ENCODE measurements around the gene BTNL8. TPM values are rescaled to one million over a fixed set of nuclear protein-coding genes. Genes with fewer than 3 reads are reported as not detected.

Gene BTNL8
- total RNA-seq, 1 donor from 2014 or later: not detected

DNA sequence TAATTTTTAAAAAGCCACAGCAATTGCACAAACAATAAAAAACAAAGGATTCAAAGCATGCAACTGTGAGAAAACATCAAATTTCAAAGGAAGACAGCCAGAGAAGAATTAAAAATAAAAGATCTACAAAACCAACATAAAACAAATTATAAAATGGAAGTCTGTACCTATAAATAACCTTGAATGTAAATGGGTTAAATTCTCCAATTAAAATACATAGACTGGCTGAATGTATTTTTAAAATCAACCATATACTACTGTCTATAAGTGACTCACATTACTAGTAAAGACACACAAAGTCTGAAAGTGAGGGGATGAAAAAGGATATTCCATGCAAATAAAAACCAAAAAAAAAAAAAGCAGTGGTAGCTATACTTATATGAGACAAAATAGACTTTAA is 33.7 kb downstream of the BTNL8 start:
- peaks cover 21% of the 10 kb centered on the region for H3K9me3 Mint-ChIP-seq (ENCODE audit: unreplicated experiment)
- peaks cover 10% of the 10 kb centered on the region for H3K27me3 Mint-ChIP-seq (ENCODE audit: low read depth, unreplicated experiment)
- H3K4me2 ChIP-seq (ENCODE audit: low read length): no peak overlapping the region
- H3K27ac ChIP-seq (ENCODE audit: low read depth, low read length): no peak overlapping the region
- peaks cover 2% of the 10 kb centered on the region for H3K36me3 Mint-ChIP-seq (ENCODE audit: low read depth, unreplicated experiment)
- no peak overlapping the region for H3K9ac ChIP-seq (ENCODE audit: low read length)
- no peak overlapping the region for H3K27ac Mint-ChIP-seq (ENCODE audit: unreplicated experiment)
- no peaks in the 10 kb centered on the region for H3K79me2 ChIP-seq (ENCODE audit: insufficient read depth, low read length)
- no peaks in the 10 kb centered on the region for H3K27me3 ChIP-seq (ENCODE audit: insufficient read depth, low read length)
- H3K4me3 ChIP-seq (ENCODE audit: insufficient read depth, low read depth, low read length): no peak overlapping the region
- no peak overlapping the region for H3K4me3 Mint-ChIP-seq (ENCODE audit: unreplicated experiment)
- DNase-seq (ENCODE audit: low read depth) (no peak), FAIRE-seq (no peak)
- H3K4me1 ChIP-seq (ENCODE audit: insufficient read depth, low read length): no peaks in the 10 kb centered on the region
- no peaks in the 10 kb centered on the region for H3K36me3 ChIP-seq (ENCODE audit: insufficient read depth, low read length)
- H2AFZ ChIP-seq (ENCODE audit: low read depth, low read length): no peak overlapping the region
- no peaks in the 10 kb centered on the region for H3K4me1 Mint-ChIP-seq (ENCODE audit: low read depth, unreplicated experiment)
- TF ChIP-seq, protein P1, sequence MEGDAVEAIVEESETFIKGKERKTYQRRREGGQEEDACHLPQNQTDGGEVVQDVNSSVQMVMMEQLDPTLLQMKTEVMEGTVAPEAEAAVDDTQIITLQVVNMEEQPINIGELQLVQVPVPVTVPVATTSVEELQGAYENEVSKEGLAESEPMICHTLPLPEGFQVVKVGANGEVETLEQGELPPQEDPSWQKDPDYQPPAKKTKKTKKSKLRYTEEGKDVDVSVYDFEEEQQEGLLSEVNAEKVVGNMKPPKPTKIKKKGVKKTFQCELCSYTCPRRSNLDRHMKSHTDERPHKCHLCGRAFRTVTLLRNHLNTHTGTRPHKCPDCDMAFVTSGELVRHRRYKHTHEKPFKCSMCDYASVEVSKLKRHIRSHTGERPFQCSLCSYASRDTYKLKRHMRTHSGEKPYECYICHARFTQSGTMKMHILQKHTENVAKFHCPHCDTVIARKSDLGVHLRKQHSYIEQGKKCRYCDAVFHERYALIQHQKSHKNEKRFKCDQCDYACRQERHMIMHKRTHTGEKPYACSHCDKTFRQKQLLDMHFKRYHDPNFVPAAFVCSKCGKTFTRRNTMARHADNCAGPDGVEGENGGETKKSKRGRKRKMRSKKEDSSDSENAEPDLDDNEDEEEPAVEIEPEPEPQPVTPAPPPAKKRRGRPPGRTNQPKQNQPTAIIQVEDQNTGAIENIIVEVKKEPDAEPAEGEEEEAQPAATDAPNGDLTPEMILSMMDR (IDR thresholded peaks at IDR 0.05; ENCODE audit: insufficient read depth, low read depth, low read length): no peak
- no peak for TF ChIP-seq EZH2 (IDR thresholded peaks at IDR 0.05; ENCODE audit: insufficient read depth, low read length)
- H3K9me3 ChIP-seq (ENCODE audit: insufficient read depth, low read depth, low read length): peaks cover 7% of the 10 kb centered on the region
- no peaks in the 10 kb centered on the region for H4K20me1 ChIP-seq (ENCODE audit: insufficient read depth, low read length)

DNA sequence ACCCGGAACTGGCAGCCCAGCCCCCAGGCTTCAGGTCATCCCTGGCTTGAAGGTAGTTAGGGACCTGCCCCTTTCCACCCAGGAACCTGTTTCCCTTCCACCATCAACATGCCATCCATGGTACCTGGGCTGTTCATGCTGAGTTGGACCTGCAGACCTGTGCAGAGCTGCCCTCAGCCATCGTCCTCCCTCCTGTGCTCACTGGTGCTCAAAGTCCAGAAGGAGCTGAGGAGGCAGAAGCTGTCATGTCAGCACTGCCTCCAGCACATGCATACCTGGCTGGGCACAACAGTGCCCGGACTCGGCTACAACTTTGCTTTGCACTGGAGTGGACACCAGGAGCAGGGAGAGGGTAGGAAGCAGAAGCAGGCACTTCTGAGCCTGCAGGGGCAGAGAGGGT is 36.2 kb downstream of the BTNL8 start:
- peaks cover 5% of the 10 kb centered on the region for H3K27me3 Mint-ChIP-seq (ENCODE audit: low read depth, unreplicated experiment)
- DNase-seq (ENCODE audit: low read depth) (no peak), FAIRE-seq (no peak)
- no peaks in the 10 kb centered on the region for H3K79me2 ChIP-seq (ENCODE audit: insufficient read depth, low read length)
- H2AFZ ChIP-seq (ENCODE audit: low read depth, low read length): no peak overlapping the region
- H3K36me3 ChIP-seq (ENCODE audit: insufficient read depth, low read length): no peaks in the 10 kb centered on the region
- H3K27me3 ChIP-seq (ENCODE audit: insufficient read depth, low read length): no peaks in the 10 kb centered on the region
- H3K36me3 Mint-ChIP-seq (ENCODE audit: low read depth, unreplicated experiment): peaks cover 2% of the 10 kb centered on the region
- no peak overlapping the region for H3K4me3 ChIP-seq (ENCODE audit: insufficient read depth, low read depth, low read length)
- H3K27ac ChIP-seq (ENCODE audit: low read depth, low read length): no peak overlapping the region
- TF ChIP-seq, protein P1 (IDR thresholded peaks at IDR 0.05; ENCODE audit: insufficient read depth, low read depth, low read length): no peak
- TF ChIP-seq EZH2 (IDR thresholded peaks at IDR 0.05; ENCODE audit: insufficient read depth, low read length): no peak
- H3K9me3 ChIP-seq (ENCODE audit: insufficient read depth, low read depth, low read length): peaks cover 7% of the 10 kb centered on the region
- H3K4me3 Mint-ChIP-seq (ENCODE audit: unreplicated experiment): no peak overlapping the region
- H3K4me2 ChIP-seq (ENCODE audit: low read length): no peak overlapping the region
- H4K20me1 ChIP-seq (ENCODE audit: insufficient read depth, low read length): no peaks in the 10 kb centered on the region
- H3K27ac Mint-ChIP-seq (ENCODE audit: unreplicated experiment): no peak overlapping the region
- H3K9me3 Mint-ChIP-seq (ENCODE audit: unreplicated experiment): peaks cover 23% of the 10 kb centered on the region
- H3K4me1 Mint-ChIP-seq (ENCODE audit: low read depth, unreplicated experiment): no peaks in the 10 kb centered on the region
- H3K4me1 ChIP-seq (ENCODE audit: insufficient read depth, low read length): no peaks in the 10 kb centered on the region
- no peak overlapping the region for H3K9ac ChIP-seq (ENCODE audit: low read length)

DNA sequence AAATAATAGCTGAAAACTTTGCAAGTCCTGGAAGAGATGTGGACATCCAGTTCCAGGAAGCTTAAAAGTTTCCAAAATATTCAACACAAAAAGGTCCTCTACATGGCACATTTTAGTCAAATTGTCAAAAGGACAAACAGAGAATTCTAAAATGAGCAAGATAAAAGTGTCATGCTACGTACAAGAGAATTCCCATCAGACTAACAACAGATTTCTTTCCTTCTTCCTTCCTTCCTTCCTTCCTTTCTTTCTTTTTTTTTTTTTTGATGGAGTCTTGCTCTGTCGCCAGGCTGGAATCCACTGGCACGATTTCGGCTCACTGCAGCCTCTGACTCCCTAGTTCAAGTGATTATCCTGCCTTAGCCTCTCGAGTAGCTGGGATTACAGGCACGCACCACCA is 39.3 kb downstream of the BTNL8 start:
- TF ChIP-seq EZH2 (IDR thresholded peaks at IDR 0.05; ENCODE audit: insufficient read depth, low read length): no peak
- TF ChIP-seq, protein P1 (IDR thresholded peaks at IDR 0.05; ENCODE audit: insufficient read depth, low read depth, low read length): no peak
- Histone ChIP-seq H3K79me2 (ENCODE audit: insufficient read depth, low read length) (no peaks in the 10 kb centered on the region), H3K36me3 (ENCODE audit: insufficient read depth, low read length) (no peaks in the 10 kb centered on the region), H3K27me3 (ENCODE audit: insufficient read depth, low read length) (no peaks in the 10 kb centered on the region), H4K20me1 (ENCODE audit: insufficient read depth, low read length) (no peaks in the 10 kb centered on the region), H3K9ac (ENCODE audit: low read length) (no peak overlapping the region), H2AFZ (ENCODE audit: low read depth, low read length) (no peak overlapping the region), H3K4me2 (ENCODE audit: low read length) (no peak overlapping the region), H3K4me1 (ENCODE audit: insufficient read depth, low read length) (no peaks in the 10 kb centered on the region), H3K9me3 (ENCODE audit: insufficient read depth, low read depth, low read length) (peaks cover 7% of the 10 kb centered on the region), H3K27ac (ENCODE audit: low read depth, low read length) (no peak overlapping the region), H3K4me3 (ENCODE audit: insufficient read depth, low read depth, low read length) (no peak overlapping the region)
- Mint-ChIP-seq H3K27ac (ENCODE audit: unreplicated experiment) (no peak overlapping the region), H3K36me3 (ENCODE audit: low read depth, unreplicated experiment) (peaks cover 2% of the 10 kb centered on the region), H3K27me3 (ENCODE audit: low read depth, unreplicated experiment) (peaks cover 5% of the 10 kb centered on the region), H3K4me1 (ENCODE audit: low read depth, unreplicated experiment) (no peaks in the 10 kb centered on the region), H3K9me3 (ENCODE audit: unreplicated experiment) (peaks cover 22% of the 10 kb centered on the region), H3K4me3 (ENCODE audit: unreplicated experiment) (no peak overlapping the region)
- DNase-seq (ENCODE audit: low read depth): no peak
- no peak for FAIRE-seq
